Nephron progenitor cell (in vitro differentiated cells): ENCODE data around the gene DCTN3.
A peak's percentile ranks its signal among the peaks of the same experiment; 100 is the strongest.

Experiments
- DNase-seq: peaks from one replicate; pipeline ENCODE4 v3.0.0; 2021
- H3K27ac Mint-ChIP-seq: 2 replicates; pipeline ENCODE4 v1.8.0; 2021; ENCODE audit warnings: mild to moderate bottlenecking, moderate library complexity, mixed read lengths
- H3K27me3 Mint-ChIP-seq: 2 replicates; pipeline ENCODE4 v1.8.0; 2021; ENCODE audit warnings: mild to moderate bottlenecking, low read depth, mixed read lengths; ENCODE audit not compliant: poor library complexity
- H3K36me3 Mint-ChIP-seq: 2 replicates; pipeline ENCODE4 v1.8.0; 2021; ENCODE audit warnings: low read depth, mixed read lengths
- H3K4me1 Mint-ChIP-seq: 2 replicates; pipeline ENCODE4 v1.8.0; 2021; ENCODE audit warnings: mixed read lengths
- H3K4me3 Mint-ChIP-seq: 2 replicates; pipeline ENCODE4 v1.8.0; 2021; ENCODE audit warnings: mild to moderate bottlenecking, moderate library complexity, mixed read lengths
- H3K9me3 Mint-ChIP-seq: 2 replicates; pipeline ENCODE4 v1.8.0; 2021; ENCODE audit warnings: mild to moderate bottlenecking, moderate library complexity, mixed read lengths
- TF ChIP-seq, protein P1 (sequence below): fragments of 200-600 bp; sonication (generic); IDR thresholded peaks from 2 replicates; pipeline ENCODE4 v1.5.0; 2021; ENCODE audit warnings: antibody characterized with exemption

Gene DCTN3

GRCh38 chr9:34635556-34635955, 15.3 kb upstream of the DCTN3 start:
- no peak overlapping the region for H3K27ac Mint-ChIP-seq
- H3K4me1 Mint-ChIP-seq = peaks cover 34% of the 10 kb centered on the region
- TF ChIP-seq, protein P1, sequence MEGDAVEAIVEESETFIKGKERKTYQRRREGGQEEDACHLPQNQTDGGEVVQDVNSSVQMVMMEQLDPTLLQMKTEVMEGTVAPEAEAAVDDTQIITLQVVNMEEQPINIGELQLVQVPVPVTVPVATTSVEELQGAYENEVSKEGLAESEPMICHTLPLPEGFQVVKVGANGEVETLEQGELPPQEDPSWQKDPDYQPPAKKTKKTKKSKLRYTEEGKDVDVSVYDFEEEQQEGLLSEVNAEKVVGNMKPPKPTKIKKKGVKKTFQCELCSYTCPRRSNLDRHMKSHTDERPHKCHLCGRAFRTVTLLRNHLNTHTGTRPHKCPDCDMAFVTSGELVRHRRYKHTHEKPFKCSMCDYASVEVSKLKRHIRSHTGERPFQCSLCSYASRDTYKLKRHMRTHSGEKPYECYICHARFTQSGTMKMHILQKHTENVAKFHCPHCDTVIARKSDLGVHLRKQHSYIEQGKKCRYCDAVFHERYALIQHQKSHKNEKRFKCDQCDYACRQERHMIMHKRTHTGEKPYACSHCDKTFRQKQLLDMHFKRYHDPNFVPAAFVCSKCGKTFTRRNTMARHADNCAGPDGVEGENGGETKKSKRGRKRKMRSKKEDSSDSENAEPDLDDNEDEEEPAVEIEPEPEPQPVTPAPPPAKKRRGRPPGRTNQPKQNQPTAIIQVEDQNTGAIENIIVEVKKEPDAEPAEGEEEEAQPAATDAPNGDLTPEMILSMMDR = no peak
- peaks cover 4% of the 10 kb centered on the region for H3K36me3 Mint-ChIP-seq
- H3K4me3 Mint-ChIP-seq = peak overlapping the region; percentile 62
- H3K9me3 Mint-ChIP-seq = no peaks in the 10 kb centered on the region
- no peak for DNase-seq
- H3K27me3 Mint-ChIP-seq = peaks cover 23% of the 10 kb centered on the region

DNA sequence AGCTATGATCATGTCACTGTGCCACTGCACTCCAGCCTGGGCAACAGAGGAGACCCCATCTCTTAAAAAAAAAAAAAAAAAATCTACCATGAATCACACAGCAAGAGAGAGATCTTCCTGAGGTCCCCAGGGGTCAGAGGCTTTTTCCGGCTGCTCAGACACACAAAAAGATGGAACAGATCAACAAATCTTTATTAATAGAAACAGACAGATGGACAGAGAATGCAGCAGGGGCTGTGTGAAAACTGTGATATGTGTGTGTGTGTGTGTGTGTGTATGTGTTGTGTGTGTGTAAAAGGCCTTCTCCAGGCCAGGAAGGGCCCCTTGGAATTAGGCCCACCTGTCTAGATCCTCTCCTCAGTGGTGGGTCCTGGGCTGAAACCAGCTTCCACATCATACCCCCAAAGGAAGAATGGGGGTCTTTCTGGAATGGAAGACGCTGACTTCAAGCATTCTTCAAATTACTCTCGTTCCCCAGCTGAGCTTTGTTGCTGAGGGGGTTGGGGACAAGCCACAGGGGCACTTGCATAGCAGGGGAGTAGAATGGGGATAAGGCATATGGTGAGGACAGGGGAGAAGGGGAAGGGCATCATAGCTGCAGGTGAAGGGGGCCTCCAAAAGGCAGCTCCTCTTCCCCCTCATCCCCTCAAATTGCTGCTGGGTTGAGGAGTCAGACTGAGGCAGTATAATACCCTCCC, 14.4 kb upstream of the DCTN3 start:
- peaks cover 32% of the 10 kb centered on the region for H3K27me3 Mint-ChIP-seq
- TF ChIP-seq, protein P1 = no peak
- no peak for DNase-seq
- H3K4me3 Mint-ChIP-seq = no peak overlapping the region
- H3K4me1 Mint-ChIP-seq = peaks cover 40% of the 10 kb centered on the region
- H3K36me3 Mint-ChIP-seq = peaks cover 4% of the 10 kb centered on the region
- H3K27ac Mint-ChIP-seq = no peak overlapping the region
- H3K9me3 Mint-ChIP-seq = no peaks in the 10 kb centered on the region

- H3K27ac Mint-ChIP-seq = no peak overlapping the region
- peak; percentile 78 for DNase-seq
- peaks cover 39% of the 10 kb centered on the region for H3K27me3 Mint-ChIP-seq
- TF ChIP-seq, protein P1 = peak; percentile 86
- peaks cover 4% of the 10 kb centered on the region for H3K36me3 Mint-ChIP-seq
- H3K4me3 Mint-ChIP-seq = no peak overlapping the region
- H3K9me3 Mint-ChIP-seq = no peaks in the 10 kb centered on the region
- peaks cover 47% of the 10 kb centered on the region for H3K4me1 Mint-ChIP-seq
These were observed 13.7 kb upstream of the DCTN3 start for GRCh38 chr9:34633851-34634550.

- TF ChIP-seq, protein P1 = no peak
- Mint-ChIP-seq H3K27ac (no peak overlapping the region), H3K4me3 (no peak overlapping the region), H3K27me3 (peaks cover 41% of the 10 kb centered on the region), H3K4me1 (peaks cover 48% of the 10 kb centered on the region), H3K9me3 (no peaks in the 10 kb centered on the region), H3K36me3 (peaks cover 4% of the 10 kb centered on the region)
- DNase-seq = no peak
These were observed 12.9 kb upstream of the DCTN3 start for GRCh38 chr9:34633166-34633565.

GRCh38 chr9:34630402-34631154, 10.3 kb upstream of the DCTN3 start:
- Mint-ChIP-seq H3K4me3 (peak overlapping the region; percentile 39), H3K9me3 (no peaks in the 10 kb centered on the region), H3K36me3 (peaks cover 4% of the 10 kb centered on the region), H3K27ac (no peak overlapping the region), H3K27me3 (peaks cover 67% of the 10 kb centered on the region), H3K4me1 (peaks cover 32% of the 10 kb centered on the region)
- TF ChIP-seq, protein P1 = no peak
- no peak for DNase-seq
